GM10266 (cell line): ENCODE results near the gene CCDC102B.

Experiments
- DNase-seq: peaks from one replicate; pipeline ENCODE4 v3.0.0; 2012; ENCODE audit errors: extremely low spot score
- CTCF ChIP-seq: IDR thresholded peaks from 2 replicates; pipeline ENCODE4 v1.5.1; 2012; ENCODE audit warnings: mild to moderate bottlenecking, low read depth; ENCODE audit not compliant: control insufficient read depth, insufficient read depth; ENCODE audit errors: missing control alignments

The CCDC102B gene

GRCh38 chr18:69008538-69008937, 210.7 kb downstream of the CCDC102B start:
- DNase-seq: no peak
- TF ChIP-seq CTCF: no peak

- no peak for DNase-seq
- TF ChIP-seq CTCF: no peak
Measured at GRCh38 chr18:69021211-69021805, 223.4 kb downstream of the CCDC102B start.

- no peak for TF ChIP-seq CTCF
- DNase-seq: no peak
Measured at GRCh38 chr18:69022426-69022825, 224.5 kb downstream of the CCDC102B start.

GRCh38 chr18:69031571-69031970, 233.7 kb downstream of the CCDC102B start:
- no peak for TF ChIP-seq CTCF
- no peak for DNase-seq

- DNase-seq: no peak
- TF ChIP-seq CTCF: no peak
Measured at GRCh38 chr18:69032009-69032408, 234.1 kb downstream of the CCDC102B start.

GRCh38 chr18:69035756-69036155, 237.9 kb downstream of the CCDC102B start:
- DNase-seq: no peak
- TF ChIP-seq CTCF: no peak

GRCh38 chr18:69044215-69044614, 246.3 kb downstream of the CCDC102B start:
- DNase-seq: no peak
- no peak for TF ChIP-seq CTCF
